ENCODE results near the gene NAT8.
"Not testable (repeated sequence)": the region's sequence is repeated elsewhere in the genome, so short reads cannot be mapped to it uniquely, and the experiment has no call there.

NAT8 gene

GRCh38 chr2:73642338-73643018 lies at the start of gene NAT8:
NAT8 (minus strand) TSS chr2:73642422; CDS start chr2:73641628, 794 bp downstream.
- DNase-seq (ENCODE audit: low read depth): no peak

GRCh38 chr2:73690372-73691088 lies 48.3 kb upstream of the NAT8 start:
- DNase-seq (ENCODE audit: low read depth): not testable (repeated sequence)

- DNase-seq (ENCODE audit: low read depth): not testable (repeated sequence)
These were observed 46.3 kb upstream of the NAT8 start for GRCh38 chr2:73688494-73688893.

- no peak for DNase-seq (ENCODE audit: low read depth)
These were observed 43.7 kb upstream of the NAT8 start for GRCh38 chr2:73685764-73686438.

- DNase-seq (ENCODE audit: low read depth): not testable (repeated sequence)
These were observed 42.7 kb upstream of the NAT8 start for GRCh38 chr2:73684905-73685304.

- not testable (repeated sequence) for DNase-seq (ENCODE audit: low read depth)
These were observed 42.1 kb upstream of the NAT8 start for GRCh38 chr2:73684325-73684724.

GRCh38 chr2:73679951-73680571 lies 37.8 kb upstream of the NAT8 start:
- DNase-seq (ENCODE audit: low read depth): not testable (repeated sequence)

GRCh38 chr2:73679237-73679636 lies 37.0 kb upstream of the NAT8 start:
- not testable (repeated sequence) for DNase-seq (ENCODE audit: low read depth)

GRCh38 chr2:73678008-73678407 lies 35.8 kb upstream of the NAT8 start:
- DNase-seq (ENCODE audit: low read depth): not testable (repeated sequence)

GRCh38 chr2:73676211-73676610 lies 34.0 kb upstream of the NAT8 start:
- not testable (repeated sequence) for DNase-seq (ENCODE audit: low read depth)

- not testable (repeated sequence) for DNase-seq (ENCODE audit: low read depth)
These were observed 32.5 kb upstream of the NAT8 start for GRCh38 chr2:73674696-73675157.

- not testable (repeated sequence) for DNase-seq (ENCODE audit: low read depth)
These were observed 27.8 kb upstream of the NAT8 start for GRCh38 chr2:73669976-73670375.

- DNase-seq (ENCODE audit: low read depth): not testable (repeated sequence)
These were observed 25.0 kb upstream of the NAT8 start for GRCh38 chr2:73667239-73667638.

GRCh38 chr2:73654175-73654574 lies 12.0 kb upstream of the NAT8 start:
- no peak for DNase-seq (ENCODE audit: low read depth)

- DNase-seq (ENCODE audit: low read depth): no peak
These were observed 10.1 kb upstream of the NAT8 start for GRCh38 chr2:73652348-73652747.

GRCh38 chr2:73651591-73652230 lies 9.5 kb upstream of the NAT8 start:
- no peak for DNase-seq (ENCODE audit: low read depth)

- DNase-seq (ENCODE audit: low read depth): not testable (repeated sequence)
These were observed 5.5 kb upstream of the NAT8 start for GRCh38 chr2:73647690-73648089.

GRCh38 chr2:73641767-73642062 lies 507 bp downstream of the NAT8 start:
- no peak for DNase-seq (ENCODE audit: low read depth)

- DNase-seq (ENCODE audit: low read depth): no peak
These were observed 1.1 kb downstream of the NAT8 start for GRCh38 chr2:73640946-73641766.

GRCh38 chr2:73640511-73640911 lies 1.7 kb downstream of the NAT8 start:
- DNase-seq (ENCODE audit: low read depth): no peak

- DNase-seq (ENCODE audit: low read depth): no peak
These were observed 3.8 kb downstream of the NAT8 start for GRCh38 chr2:73638429-73638828.

Measured in stimulated activated CD8-positive, alpha-beta memory T cell treated with anti-CD3 and anti-CD28 coated beads, Interleukin-15, amount 100 ng/mL, for 24 hours (primary cell).